HG03439 (cell line): ENCODE results near the gene QRICH1.

Experiments
- ATAC-seq: cut with Tn5 transposase; IDR thresholded peaks from one replicate; pipeline ENCODE4 v1.9.1; 2021; ENCODE audit warnings: mild to moderate bottlenecking, moderate library complexity; ENCODE audit not compliant: unreplicated experiment

The QRICH1 gene, protein sequence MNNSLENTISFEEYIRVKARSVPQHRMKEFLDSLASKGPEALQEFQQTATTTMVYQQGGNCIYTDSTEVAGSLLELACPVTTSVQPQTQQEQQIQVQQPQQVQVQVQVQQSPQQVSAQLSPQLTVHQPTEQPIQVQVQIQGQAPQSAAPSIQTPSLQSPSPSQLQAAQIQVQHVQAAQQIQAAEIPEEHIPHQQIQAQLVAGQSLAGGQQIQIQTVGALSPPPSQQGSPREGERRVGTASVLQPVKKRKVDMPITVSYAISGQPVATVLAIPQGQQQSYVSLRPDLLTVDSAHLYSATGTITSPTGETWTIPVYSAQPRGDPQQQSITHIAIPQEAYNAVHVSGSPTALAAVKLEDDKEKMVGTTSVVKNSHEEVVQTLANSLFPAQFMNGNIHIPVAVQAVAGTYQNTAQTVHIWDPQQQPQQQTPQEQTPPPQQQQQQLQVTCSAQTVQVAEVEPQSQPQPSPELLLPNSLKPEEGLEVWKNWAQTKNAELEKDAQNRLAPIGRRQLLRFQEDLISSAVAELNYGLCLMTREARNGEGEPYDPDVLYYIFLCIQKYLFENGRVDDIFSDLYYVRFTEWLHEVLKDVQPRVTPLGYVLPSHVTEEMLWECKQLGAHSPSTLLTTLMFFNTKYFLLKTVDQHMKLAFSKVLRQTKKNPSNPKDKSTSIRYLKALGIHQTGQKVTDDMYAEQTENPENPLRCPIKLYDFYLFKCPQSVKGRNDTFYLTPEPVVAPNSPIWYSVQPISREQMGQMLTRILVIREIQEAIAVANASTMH

DNA sequence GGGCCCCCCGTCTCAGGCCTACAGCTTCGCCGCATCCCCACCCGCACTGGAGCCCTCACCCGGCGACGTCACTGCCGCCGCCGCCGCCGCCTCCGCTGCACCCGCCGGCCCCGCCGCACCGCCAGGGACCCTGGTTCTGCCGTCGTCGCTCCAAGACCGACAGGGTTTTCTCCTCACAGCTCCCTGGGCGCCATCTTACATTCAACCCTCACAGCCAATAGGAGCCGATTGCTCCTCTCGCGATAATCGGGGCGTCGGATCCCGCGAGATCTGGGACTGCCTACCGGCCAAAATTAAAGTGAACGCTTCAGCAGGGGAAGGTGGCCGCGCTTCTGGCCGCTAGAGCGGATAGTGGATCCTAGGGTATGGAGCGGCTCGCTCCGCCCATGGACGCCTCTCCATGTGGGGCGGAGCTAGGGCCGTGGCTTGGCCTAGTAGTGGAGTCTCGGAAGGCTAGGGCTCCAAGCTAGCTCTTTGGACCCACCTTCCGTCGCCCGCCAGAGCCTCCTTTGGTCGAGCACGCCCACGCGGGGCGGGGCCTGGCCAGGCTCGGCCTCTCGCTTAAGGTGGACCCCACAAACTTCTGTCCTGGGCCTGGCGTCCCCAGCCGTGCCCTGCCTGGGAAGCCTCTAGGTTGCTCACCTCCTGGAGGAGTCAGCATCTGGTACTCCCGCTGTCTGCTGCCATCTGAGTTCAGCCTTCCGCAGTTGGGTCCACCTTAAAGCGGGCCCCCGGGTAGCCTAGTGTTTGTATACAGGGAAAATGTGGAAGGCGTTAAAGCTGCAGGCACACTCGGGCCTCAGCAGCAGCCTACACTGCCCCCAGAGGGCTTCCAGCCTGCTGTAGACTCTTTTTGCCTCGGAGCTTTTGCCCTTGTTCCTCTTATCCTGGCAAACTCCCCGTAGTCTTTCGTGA lies at the start of gene QRICH1:
QRICH1 (minus strand) TSS at position 219 of the 915 bp plus-strand sequence. CDS start 17,054 bp downstream, outside the sequence.
- ATAC-seq, result peak; percentile 78

DNA sequence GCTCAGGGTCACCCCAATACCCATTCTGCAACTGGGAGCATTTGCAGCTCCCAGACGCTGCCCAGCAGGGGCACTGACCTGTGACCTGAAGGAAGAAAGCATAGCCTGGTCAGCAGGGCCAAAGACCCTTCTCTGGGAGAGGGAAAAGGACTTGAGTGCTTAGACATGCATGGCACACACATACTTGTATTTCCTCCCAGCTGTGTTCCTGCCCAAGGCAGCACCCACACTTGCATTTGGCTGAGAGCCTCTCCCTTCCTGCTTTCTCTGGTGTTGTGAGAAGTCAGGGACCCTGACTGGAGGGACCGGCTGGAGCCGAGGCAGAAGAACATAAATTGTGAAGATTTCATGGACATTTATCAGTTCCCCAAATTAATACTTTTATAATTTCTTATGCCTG lies 46.2 kb upstream of the QRICH1 start:
- ATAC-seq, result no peak

- ATAC-seq, result no peak
Observed at GRCh38 chr3:49135499-49135898, 41.6 kb upstream of the QRICH1 start.

GRCh38 chr3:49134471-49135265 lies 40.8 kb upstream of the QRICH1 start:
- no peak for ATAC-seq

DNA sequence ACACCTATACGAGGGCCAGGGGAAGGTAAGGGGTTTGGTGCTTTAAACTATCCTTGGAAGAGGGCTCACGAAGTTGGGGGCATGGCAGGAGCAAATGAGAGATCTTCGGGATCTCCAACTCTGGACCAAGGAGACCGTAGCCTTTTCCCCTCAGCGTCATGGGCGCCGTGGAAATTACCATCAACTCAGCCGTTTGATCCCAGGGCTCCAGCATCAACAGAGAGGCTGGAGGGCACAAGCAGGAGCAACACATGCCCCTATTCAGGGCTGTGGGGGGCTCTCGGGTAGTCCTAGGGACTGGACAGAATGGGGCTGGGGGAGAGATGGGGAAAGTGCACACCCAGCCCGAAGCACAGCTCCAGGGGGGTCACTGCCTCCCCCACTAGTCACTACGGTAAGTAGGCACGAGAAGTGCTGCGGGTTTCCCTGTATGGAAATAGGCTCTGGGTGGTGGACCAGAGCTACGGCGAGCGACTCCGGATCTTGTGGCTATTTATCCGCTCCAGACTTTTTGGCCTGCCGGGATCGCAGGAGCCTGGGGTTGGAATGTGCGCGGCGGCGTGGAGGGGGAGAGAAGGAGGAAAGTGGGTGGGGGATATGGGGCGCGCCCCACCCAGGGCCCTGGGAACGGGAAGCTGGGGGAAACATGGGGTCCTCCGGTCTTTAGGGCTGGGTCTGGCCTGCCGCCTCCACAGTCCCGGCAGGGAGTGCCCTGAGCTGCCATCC lies 39.5 kb upstream of the QRICH1 start:
- no peak for ATAC-seq

GRCh38 chr3:49132437-49133225 lies 38.8 kb upstream of the QRICH1 start, which contains the start of gene LAMB2:
Gene LAMB2, minus strand, starts transcription at chr3:49133050. Its CDS starts 183 bp downstream, at chr3:49132867.
- ATAC-seq, result no peak

- ATAC-seq, result no peak
Observed at GRCh38 chr3:49132073-49132436, 38.2 kb upstream of the QRICH1 start.

DNA sequence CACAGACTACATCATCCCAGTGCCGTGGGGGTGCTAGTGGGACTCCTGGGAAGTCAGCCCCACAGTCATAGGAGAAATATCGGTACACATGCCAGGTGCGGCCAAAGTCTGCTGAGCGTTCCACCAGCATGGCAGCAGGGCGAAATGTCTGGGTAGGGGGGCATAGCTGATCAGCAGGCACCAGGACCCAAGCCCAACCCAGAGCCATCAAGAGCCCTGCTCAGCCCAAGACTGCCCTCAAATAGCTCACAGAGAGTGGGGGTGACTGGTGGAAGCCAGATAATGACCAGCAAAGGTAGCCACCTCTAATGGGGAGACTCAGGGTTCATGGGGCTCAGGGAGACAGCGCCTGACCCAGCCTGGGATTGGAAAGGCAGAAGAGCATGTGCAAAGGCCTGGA lies 37.7 kb upstream of the QRICH1 start:
- no peak for ATAC-seq

GRCh38 chr3:49131040-49131439 lies 37.2 kb upstream of the QRICH1 start:
- no peak for ATAC-seq

DNA sequence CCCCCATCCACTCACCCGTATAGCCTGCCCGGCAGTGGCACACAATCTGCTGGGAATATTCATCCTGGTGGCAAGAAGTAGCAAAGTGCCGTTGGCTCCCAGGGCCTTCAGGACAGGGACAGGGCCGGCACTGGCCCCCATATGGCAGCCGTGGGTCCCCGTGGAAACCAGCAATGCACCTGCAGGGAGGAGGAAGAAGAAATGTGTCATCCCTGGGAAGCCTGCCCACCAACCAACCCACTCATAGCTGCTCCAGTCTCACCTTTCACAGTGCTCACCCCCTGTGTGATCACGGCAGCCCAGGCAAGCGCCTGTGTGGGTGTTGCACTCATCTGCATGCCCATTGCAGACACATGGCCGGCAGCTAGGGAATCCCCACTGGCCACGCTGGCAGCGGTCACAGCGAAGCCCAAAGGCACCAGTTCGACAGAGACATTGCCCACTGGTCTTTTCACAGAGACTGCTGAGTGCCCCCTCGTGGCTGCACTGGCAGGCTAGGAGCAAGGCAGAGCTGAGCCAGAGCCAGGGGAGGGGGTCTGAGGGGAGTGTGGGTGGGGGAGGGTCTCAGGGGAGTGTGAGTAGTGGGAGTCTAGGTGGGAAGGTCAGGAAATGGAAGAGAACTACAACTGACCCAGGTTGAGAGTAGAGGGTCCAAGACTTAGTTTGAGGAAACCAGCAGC lies 31.3 kb upstream of the QRICH1 start:
- no peak for ATAC-seq

GRCh38 chr3:49124203-49124602 lies 30.3 kb upstream of the QRICH1 start:
- ATAC-seq, result no peak

DNA sequence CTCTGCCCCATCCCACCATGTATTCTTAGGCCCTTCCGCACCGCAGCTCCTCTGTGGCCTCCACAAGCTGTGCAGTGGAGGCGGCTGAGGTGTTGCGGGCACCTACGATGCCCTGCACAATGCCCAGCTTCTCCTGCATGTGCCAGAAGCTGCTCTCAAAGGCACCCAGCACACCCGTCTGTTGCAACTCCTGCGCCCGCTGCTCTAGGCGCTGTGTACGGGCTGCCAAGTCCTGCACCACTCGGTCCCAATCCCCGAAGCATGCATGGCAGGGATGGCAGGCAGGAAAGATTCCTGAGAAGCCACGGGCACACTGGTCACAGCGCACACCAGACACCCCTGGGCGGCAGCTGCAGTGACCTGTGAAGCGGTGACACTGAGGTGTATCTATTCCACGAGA lies 29.8 kb upstream of the QRICH1 start:
- no peak for ATAC-seq

GRCh38 chr3:49122886-49123545 lies 29.1 kb upstream of the QRICH1 start:
- no peak for ATAC-seq

- no peak for ATAC-seq
Observed at GRCh38 chr3:49122451-49122850, 28.6 kb upstream of the QRICH1 start.

DNA sequence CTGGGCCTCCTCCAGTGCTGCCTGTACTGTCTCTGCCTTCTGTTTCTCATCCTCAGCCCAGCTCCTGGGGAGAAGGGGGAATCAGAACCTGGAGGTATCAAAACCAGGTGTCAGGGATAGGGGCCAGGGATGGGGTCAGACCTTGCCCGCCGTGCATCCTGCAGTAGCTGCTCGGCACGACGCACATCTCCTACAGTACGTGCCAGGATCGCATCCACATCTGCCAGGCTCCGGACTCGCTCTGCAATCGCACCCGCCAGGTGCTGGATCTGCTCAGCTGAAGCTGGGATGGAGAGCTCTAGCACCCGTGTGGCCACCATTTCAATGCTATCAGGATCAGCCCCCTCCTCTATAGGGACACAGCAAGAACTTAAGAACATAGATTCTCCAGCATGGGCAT lies 28.2 kb upstream of the QRICH1 start:
- ATAC-seq, result no peak

DNA sequence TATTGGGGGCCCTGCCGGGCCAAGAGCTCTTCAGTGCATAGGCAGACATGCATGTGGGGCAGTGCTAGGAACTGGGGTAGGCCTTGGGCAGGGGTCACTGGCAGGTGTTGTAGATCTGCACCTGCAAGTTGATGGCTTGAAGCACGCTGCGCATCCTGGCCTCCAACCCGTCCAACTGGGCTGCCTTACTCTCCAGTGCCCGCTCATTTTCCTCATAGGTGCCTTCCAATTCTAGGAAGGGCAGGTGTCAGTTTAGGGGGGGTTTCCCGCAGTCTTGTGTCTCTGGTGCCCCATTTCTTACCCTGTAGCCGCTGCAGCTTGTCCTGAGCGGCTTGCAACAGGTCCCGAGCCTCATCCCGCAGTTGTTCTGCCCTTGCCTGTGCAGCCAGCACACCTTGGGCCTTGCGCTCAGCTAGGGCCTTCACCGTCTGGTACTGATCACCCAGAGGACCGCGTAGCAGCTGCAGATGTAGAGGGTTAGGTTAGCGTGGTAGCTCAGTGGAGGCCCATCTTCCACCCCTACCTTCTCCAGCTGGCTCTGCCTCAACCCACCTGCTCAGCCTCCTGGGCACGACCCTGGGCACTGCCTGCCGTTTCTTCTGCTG lies 27.4 kb upstream of the QRICH1 start:
- no peak for ATAC-seq

- ATAC-seq, result peak; percentile 84
Observed at GRCh38 chr3:49120438-49121131, 26.7 kb upstream of the QRICH1 start, which contains the start of gene USP19. Gene USP19, minus strand, starts transcription at chr3:49120823. Its CDS starts 1,678 bp downstream, at chr3:49119145.
